Retina (tissue), 1 donor: ENCODE data around the gene GIGYF2.

ENCODE experiments used
- DNase-seq: peaks from one replicate; pipeline ENCODE4 v3.0.0-alpha.2; 2016

GIGYF2 gene

DNA sequence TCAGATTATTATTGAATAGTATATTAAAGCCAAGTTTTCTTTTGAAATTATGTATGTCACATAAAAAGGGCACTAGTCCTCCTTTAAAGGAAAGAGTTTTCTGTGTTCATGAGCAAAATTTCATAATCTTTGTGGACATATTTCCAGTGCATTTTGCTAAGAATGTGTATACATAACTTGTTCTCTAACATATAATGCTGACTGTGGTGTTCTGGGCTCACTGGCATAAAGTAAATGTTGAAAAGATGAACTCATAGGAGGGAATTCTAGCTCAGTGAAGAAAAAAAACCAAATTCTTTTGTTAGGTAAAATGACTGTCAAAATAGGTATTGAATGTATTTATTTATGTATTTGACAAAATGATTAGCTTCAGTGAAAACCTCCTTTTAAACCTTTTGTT, 73.1 kb downstream of the GIGYF2 start:
- DNase-seq = no peak

DNA sequence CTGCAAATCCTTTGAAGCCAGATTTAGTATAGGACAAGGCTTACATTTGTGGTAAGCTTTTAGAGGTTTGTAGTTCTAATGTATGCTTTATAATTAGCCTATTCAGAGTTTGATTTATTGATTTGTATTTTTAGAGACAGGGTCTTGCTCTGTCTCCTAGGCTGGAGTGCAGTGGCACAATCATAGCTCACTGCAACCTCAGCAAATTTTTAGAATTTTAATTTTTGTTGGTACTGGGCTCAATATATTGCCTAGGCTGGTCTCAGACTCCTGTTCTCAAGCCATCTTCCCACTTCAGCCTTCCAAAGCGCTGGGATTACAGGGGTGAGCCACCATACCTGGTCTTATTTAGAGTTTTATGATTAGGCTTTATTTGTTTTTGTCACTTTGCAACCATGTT, 74.7 kb downstream of the GIGYF2 start:
- no peak for DNase-seq

DNA sequence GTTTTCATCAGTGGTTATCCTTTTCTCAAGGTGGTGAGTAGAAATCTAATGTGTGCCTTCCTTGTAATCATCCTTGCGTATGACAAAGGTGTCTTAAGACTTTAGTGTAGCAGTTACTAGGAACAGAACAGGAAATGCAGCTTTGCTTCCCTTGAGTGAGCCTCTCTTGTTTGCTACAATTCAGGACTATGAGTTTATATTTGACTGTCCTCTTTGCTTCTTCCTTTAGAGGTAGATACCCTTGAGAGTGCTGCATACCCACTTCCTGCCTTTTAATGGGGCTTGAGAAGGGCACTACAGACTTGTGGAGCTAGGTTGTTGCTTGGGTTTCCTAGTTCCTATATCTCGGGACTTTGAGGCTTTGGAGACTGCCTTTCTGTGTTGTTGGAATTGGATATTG, 75.4 kb downstream of the GIGYF2 start:
- no peak for DNase-seq

DNA sequence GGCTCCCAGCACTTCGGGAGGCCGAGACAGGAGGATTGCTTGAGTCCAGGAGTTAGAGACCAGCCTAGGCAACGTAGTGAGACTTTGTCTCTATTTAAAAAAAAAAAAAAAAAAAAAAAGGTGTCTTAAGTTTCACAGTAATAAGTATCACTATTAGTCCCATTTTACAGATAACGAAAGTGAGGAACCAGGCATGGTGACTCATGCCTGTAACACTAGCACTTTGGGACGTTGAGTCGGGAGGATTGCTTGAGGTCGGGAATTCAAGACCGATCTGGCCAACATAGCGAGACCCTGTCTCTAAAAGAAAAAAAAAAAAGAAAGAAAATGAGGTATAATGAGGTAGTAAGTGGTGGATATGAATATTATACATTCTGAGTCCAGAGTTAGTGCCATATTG, 76.7 kb downstream of the GIGYF2 start:
- no peak for DNase-seq

DNA sequence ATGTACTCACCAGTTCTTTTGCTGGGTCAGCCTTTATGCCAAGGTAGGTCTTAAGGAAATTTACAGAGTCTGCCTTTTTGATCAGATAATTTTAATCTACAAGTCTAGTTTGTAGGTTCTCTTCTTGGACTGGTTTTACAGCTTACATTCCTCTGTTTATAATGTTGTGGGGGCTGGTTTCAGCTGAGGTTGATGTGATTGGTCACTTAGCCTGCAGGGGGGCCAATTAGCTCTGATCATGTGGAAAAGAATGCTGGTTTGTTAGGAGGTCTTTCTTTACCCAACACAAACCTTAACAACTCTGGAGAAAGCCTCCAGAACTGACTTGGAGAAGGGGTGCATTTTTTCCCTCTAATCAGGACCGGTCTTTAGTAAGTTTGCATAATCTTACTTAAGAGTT, 79.3 kb downstream of the GIGYF2 start, which contains the start of gene KCNJ13:
TSS of gene KCNJ13 (minus strand) at position 131 of the 400 bp plus-strand sequence. CDS start 5,203 bp downstream, outside the sequence.
- peak; percentile 67 for DNase-seq

DNA sequence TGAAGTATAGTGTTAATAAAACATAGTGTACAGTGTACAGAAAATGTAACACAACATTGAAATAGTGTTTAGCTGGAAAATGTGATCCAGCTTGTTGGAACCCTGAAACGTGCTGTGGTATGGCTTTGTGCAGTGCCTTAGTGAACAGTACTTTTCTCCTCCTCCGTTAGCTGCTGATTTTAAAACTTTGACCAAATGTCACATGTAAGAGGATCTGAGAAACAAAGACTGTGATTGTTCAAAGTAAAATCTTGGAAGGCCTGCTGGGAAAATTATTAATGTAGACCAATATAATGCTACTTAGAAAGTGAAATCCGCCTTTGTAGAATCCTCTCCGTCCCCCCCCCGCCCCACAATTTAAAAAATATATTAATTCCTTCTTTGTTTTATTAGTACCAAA, 80.1 kb downstream of the GIGYF2 start:
- DNase-seq = no peak

DNA sequence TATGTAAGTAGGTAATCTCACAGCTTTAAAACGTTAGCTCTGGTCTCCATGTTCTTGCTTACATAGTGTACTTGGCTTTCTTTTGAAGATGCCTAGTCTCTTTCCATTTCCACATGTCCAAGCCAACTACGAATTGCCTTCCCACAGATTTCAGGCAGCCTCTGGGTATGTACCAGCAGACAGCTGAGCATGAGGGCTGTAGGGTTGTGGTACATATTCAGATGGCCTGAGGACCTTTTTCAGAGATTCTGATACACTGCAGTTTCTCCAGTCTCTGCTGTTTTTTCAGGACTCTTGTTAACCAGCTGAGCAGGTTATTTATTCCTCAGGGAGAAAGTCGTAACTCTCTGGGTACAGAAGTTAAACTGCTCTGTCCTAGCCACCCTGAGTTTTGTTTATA, 82.3 kb downstream of the GIGYF2 start:
- no peak for DNase-seq

DNA sequence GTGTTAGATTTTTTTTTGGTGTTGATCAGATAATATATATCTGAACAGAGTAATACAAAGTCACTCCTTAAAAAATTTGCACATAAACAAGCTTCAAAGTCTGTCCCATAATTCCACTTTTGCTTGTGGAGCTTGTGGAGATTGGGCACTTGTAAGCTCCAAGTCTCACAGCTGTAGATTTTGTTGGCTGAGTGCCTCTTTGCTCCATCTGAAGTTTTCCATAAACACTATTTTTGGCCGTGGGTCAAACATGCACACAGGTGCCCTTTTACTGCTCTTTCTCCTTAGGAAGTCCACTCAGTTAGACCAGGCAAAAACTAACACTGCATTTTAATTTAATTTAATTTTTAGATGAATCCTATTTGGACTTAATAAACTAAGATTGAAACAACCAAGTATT, 82.8 kb downstream of the GIGYF2 start:
- no peak for DNase-seq

DNA sequence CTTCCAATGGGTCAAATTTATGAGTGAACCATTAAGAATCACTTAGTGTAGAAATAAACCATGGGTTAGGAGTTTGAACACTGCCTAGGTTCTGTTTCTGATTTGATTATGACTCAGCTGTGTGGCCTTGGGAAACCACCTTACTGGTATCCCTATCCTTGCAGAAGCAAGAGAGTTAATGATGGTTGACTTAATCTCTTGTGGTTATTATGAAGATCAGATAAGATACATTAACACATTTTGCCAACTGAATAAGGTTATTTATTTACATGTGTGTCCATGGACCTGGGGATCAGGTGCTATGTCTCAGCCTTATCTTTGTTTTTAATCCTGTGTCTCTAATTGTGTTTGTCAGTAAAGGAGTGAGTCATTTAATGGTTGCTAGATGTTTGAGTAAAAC, 84.6 kb downstream of the GIGYF2 start:
- DNase-seq = no peak

DNA sequence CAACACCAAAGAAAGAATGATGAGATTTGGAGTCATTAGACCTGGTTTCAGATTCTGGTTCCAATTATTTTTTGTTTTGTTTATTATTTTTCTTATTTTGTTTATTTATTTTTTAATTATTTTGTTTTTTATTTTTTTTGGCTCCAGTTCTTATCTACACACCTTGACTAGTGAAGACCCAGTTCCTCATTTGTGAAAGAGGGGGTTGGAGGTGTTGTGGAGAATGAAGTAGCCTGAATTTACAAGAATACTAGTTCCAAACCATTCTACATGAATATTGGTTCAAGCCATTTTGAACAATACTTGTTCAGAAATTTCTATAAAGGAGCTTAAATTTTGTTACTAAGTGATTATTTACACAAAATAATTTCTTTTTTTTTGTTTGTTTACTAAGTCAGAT, 86.1 kb downstream of the GIGYF2 start:
- DNase-seq = no peak

DNA sequence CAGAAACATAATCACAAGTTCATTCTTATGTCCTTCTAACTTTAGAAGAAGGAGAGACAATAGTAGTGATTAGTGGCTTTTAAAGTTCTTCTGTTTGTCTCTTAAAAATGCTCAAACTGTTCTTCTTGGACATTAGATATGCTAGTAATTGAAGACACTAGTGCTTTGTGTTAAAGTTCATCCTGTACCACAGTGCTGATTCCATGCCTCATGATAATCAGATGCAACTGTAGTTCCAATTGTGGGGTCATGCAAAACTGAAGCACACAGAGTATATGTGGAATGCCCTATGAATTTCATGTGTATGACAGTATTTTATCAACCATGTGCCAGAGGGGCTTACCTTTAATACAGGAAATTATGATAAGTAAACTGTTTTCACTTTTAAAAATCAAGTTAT, 90.7 kb downstream of the GIGYF2 start:
- no peak for DNase-seq

DNA sequence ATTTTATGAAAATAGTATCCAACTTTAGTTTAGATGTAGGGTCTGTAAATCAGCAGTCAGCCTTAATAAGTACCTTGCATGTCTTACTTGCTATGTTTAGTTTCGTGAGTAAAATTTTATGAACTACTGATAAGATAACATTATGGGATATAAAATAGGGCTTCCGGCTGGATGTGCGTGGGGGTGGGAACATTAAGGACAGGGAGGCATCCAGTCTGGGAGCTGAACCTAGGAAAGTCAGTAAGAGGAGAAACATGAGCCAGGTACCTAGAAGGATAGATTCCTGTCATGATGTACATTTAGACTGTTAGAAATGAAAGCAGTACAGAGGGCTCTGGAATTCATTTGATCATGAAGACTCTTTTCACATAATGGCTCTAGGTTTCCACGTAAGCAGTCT, 92.0 kb downstream of the GIGYF2 start:
- DNase-seq = no peak

DNA sequence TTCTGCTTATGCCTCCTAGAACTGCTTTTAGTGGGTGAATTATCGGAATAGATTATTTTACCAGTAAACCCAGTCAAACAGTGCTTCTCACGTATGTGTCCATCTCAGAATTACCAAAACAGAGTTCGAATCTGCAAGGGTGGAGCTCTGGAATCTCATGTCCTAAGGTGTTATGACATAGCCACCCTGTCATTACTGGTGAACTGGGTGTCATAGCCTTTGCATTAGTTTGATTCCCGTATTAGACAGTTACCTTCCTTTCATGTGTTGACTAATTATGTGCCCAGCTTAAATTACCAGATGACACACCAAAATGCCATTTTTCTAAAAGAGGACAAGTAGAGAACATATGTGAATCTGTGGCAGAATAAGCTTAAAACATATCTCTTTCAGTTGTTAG, 94.4 kb downstream of the GIGYF2 start:
- DNase-seq = no peak

DNA sequence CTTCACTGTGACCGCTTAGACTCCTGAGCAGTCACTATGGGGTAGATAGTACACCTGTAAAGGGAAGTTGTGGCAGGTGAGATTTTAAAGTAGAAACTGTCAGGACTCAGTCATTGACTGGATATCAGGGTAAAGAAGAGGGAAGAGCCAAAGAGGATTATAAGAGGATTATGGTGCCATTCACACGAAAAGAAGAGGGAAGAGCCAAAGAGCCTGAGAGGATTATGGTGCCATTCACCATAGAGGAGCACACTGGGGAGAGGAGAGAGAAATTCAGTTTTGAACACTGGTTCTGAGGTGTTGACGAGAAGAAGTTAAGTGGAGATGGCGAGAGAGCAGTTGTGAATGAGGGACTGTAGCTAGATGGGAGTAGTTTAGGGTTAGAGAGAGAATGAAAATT, 96.1 kb downstream of the GIGYF2 start:
- DNase-seq = no peak

DNA sequence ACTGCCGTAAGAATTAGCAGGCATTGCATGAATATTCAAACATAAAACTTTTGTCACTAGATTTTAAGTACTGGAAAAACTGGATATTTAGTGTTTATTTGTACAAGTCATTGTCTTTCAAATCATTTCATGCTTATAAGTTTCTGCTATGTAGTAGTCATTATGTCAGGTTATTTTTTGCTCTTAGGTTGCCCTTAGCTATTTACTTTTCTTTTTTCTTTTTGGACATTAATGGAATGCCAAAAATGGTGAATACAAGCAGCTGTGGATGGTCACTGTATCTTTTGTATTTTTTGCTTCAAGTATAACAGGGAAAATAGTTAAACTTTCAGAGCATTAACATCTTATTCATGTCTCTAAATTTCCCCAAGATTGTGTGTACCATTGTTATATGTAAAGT, 97.8 kb downstream of the GIGYF2 start:
- no peak for DNase-seq

DNA sequence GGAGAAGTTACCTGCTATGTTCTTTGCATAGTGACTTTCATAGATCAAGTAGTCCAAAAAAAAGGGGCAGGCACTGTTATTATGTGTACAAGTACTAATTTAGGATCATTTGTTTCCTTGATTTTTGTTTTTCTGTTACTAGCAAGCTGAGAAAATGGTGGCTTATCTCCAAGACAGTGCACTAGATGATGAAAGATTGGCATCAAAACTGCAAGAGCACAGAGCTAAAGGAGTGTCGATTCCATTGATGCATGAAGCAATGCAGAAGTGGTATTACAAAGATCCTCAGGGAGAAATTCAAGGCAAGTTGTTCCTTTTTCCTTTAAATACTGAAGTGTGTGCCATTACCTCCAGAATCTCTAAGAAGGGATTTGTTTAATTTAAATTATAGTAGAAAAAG, 98.8 kb downstream of the GIGYF2 start:
- no peak for DNase-seq

DNA sequence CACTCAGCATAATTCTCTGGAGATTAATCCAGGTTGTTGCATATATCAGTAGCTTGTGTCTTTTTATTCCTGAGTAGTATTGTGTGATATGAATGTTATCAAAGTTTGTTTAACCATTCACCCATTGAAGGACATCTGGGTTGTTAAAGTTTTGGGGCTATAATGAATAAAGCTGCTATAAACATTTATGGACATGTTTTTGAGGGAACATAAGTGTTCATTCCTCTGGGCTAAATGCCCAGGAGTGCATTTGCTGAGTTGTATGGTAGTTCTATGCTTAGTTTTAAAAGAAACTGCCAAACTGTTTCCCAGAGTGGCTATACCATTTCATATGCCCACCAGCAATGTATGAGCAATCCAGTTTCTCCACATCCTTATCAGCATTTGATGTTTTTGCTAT, 101.1 kb downstream of the GIGYF2 start:
- DNase-seq = no peak

DNA sequence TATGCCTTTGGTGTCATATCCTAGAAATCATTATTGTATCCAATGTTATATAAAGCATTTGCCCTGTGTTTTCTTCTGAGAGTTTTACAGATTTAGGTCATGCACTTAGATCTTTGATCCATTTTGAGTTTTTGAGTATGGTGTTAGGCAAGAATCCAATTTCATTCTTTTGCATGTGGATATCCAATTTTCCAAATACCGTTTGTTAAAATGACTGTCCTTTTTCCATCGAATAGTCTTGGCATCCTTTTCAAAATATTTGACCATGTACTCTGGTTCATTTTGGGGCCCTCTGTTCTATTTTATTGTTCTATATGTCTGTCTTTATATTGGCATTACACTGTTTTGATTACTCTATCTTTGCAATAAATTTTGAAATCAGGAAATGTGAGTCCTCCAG, 103.0 kb downstream of the GIGYF2 start:
- DNase-seq = no peak

DNA sequence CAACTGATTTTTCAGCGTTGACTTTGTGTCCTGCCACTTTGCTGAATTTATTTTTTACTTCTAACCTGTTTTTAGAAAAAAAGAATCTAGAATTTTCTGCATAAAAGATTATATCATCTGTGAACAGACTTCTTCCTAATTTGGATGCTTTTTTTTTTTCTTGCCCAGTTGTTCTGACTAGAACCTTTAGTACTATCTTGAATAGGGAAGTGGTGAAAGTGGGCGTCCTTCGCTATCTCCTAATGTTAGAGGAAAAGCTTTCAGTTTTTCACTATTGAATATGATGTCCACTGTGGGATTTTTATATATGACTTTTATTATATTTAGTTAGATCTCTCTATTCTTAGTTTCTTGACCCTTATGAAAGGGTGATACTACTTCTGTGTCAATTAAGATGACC, 105.0 kb downstream of the GIGYF2 start:
- no peak for DNase-seq

DNA sequence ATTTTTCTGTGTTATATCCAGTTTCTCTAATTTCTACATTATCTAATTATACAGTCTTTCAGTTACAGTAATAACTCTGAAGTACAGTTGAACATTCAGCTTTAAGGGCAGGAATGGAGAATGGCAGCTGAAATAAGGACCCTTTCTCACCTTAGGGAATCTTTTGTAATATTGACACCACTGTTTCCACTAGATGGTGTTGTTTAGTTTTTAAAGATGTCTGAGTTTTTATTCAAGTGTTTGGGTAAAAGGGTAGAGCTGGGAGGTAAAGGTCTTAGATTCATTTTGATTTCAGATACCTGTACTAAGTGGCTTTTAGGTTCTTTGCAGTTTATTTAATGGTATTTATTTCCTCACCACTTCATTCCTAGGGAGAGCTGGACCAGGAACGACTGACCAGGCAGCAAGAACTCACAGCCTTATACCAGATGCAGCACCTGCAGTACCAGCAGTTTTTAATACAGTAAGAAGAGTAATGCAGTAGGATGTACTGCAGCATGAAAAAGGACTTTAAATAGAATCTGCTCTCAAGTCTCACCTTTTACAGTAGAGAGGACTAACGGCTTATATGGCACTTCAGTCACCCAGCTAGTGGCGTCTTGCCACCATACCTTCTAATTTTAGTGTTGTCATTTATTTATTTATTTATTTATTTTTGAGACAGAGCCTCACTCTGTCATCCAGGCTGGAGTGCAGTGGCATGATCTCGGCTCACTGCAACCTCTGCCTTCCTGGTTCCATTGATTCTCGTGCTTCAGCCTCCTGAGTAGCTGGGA, 112.4 kb downstream of the GIGYF2 start:
- DNase-seq = no peak

DNA sequence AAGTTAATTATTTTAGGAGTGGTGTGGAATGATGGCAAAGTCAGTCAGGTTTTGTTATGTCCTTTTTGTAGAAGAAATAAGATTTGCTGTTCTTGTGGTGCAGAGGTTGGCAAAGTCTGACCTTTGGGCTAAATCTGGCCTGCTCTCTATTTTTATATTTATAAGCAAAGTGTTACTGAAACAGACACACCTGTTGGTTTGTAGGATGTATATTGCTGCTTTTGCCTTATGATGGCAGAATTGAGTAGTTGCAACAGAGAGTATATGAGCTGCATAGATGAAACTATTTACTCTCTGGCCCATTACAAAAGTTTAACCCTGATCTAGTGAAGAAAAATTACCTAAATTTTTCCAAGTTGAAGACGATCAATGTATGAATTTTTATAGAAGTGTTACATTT, 113.3 kb downstream of the GIGYF2 start:
- no peak for DNase-seq

DNA sequence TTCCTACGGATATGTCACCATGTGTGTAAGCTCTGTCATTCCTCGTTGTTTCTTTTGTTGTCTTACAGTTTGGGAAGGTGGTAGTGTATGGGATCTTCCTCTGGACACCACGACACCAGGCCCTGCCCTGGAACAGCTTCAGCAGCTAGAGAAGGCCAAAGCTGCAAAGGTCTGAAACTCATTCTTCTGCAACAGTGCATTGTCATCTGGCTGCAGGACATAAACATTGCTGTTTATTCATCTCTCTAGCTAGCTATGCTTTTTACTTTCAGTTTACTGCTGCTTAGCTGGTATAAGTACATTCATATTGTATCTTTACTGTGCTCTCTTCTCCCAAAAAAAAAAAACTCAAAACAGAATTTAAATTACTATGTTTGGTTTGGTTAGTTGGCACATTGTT, 118.4 kb downstream of the GIGYF2 start:
- DNase-seq = no peak

DNA sequence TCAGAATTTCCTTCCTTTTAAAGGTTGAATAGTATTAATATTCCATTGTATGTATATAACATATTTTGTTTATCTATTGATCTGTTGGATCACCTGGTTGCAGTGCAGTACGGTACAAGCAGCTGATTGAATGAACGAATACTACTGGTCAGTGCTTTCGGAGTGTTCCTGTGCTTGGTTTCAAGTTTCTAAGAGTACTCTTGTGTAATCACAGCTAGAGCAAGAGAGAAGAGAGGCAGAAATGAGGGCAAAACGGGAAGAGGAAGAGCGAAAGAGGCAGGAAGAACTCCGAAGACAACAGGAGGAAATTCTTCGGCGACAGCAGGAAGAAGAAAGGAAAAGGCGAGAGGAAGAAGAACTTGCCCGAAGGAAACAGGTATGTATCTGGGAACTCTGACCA, 119.5 kb downstream of the GIGYF2 start:
- no peak for DNase-seq

DNA sequence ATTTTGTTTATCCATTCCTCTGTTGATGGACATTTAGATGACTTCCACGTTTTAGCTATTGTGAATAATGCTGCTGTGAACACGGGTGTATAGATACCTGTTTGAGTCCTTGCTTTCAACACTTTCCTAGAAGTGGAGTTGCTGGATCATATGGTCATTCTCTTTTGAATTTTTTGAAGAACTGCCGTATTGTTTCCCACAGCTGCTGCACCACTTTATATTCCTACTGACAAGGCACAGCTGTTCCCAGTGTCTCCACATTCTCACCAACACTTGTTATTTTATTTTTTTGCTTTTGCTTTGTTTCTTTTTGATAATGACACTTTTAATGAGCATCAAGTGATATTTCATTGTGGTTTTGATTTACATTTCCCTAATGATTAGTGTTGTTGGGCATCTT, 120.6 kb downstream of the GIGYF2 start:
- DNase-seq = no peak

DNA sequence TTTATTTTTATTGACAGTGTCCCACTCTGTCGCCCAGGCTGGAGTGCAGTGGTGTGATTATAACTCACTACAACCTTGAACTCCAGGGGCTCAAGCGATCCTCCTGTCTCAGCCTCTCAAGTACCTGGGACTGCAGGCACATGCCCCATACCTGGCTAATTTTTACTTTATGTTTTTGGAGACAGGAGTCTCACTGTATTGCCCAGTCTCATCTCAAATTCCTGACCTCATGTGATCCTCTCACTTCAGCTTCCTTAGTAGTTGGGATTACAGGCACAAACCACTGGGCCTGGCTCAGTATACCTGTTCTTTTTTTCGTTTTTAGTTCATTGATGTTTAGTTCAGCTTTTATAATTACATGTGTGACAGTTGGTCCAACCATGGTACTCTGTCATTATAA, 132.9 kb downstream of the GIGYF2 start:
- no peak for DNase-seq
